HG03378 (cell line): ENCODE results near the gene TIMP3.

Source experiments
- ATAC-seq: cut with Tn5 transposase; IDR thresholded peaks from one replicate; pipeline ENCODE4 v1.9.1; 2021; ENCODE audit warnings: mild to moderate bottlenecking, moderate library complexity; ENCODE audit not compliant: unreplicated experiment

The TIMP3 gene

GRCh38 chr22:32785321-32786026 is 16.0 kb upstream of the TIMP3 start:
- ATAC-seq = no peak

- no peak for ATAC-seq
These were observed 15.5 kb upstream of the TIMP3 start for GRCh38 chr22:32786027-32786418.

- no peak for ATAC-seq
These were observed 12.4 kb upstream of the TIMP3 start for GRCh38 chr22:32788904-32789624.

GRCh38 chr22:32789797-32790620 is 11.5 kb upstream of the TIMP3 start:
- ATAC-seq = no peak

GRCh38 chr22:32791056-32791455 is 10.4 kb upstream of the TIMP3 start:
- ATAC-seq = no peak

GRCh38 chr22:32791485-32791884 is 10.0 kb upstream of the TIMP3 start:
- no peak for ATAC-seq

- no peak for ATAC-seq
These were observed 7.9 kb upstream of the TIMP3 start for GRCh38 chr22:32793589-32793988.

- no peak for ATAC-seq
These were observed 6.9 kb upstream of the TIMP3 start for GRCh38 chr22:32794449-32795213.

GRCh38 chr22:32795214-32795596 is 6.3 kb upstream of the TIMP3 start:
- ATAC-seq = no peak

- ATAC-seq = no peak
These were observed 4.5 kb upstream of the TIMP3 start for GRCh38 chr22:32796865-32797573.

- ATAC-seq = no peak
These were observed 2.0 kb upstream of the TIMP3 start for GRCh38 chr22:32799496-32799895.

GRCh38 chr22:32800158-32800882 is 1.2 kb upstream of the TIMP3 start:
- no peak for ATAC-seq

GRCh38 chr22:32800994-32801536 is 440 bp upstream of the TIMP3 start:
- no peak for ATAC-seq

- no peak for ATAC-seq
These were observed 796 bp downstream of the TIMP3 start for GRCh38 chr22:32802237-32802765.

- ATAC-seq = no peak
These were observed 1.7 kb downstream of the TIMP3 start for GRCh38 chr22:32803020-32803737.

- ATAC-seq = no peak
These were observed 2.4 kb downstream of the TIMP3 start for GRCh38 chr22:32803738-32804435.

GRCh38 chr22:32804531-32805360 is 3.2 kb downstream of the TIMP3 start:
- no peak for ATAC-seq
